Stimulated activated CD4-positive, alpha-beta T cell treated with anti-CD3 and anti-CD28 coated beads, Interleukin-15, amount 100 ng/mL, for 48 hours (primary cell): ENCODE results near the gene SLC35G2.
"Not testable (repeated sequence)": the region's sequence is repeated elsewhere in the genome, so short reads cannot be mapped to it uniquely, and the experiment has no call there.

ENCODE experiments used
- DNase-seq, 2 donors: peaks; one replicate each; pipeline ENCODE4 v3.0.0-alpha.2; 2020; ENCODE audit warnings: low read depth in 2 of 2

SLC35G2 gene

GRCh38 chr3:136818769-136819391, at the start of gene SLC35G2:
SLC35G2 (plus strand) TSS chr3:136819126; CDS start chr3:136854461, 35,335 bp downstream.
- DNase-seq, result peak in 1 of 2 donors; percentile 9

- DNase-seq, result no peak
Measured at GRCh38 chr3:136772709-136773108, 46.2 kb upstream of the SLC35G2 start.

DNA sequence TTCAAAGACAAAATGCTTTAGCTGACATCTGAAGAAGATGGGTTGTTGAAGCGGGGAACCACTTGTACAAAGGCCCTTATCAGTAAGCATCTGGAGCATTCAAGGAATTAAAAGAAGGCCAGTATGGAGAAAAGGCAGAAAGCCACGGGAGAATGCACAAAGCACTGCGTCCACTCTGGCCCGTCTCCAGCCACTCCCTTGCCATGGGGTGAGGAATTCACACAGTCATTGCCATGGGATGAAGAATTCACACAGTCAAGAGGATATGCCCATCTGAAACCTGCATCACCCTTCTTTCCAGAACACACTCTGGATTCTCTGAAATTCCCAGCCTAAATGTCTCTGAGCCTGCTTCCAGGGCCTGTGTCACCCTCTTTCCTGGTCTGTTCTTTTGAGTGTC, 40.1 kb upstream of the SLC35G2 start:
- DNase-seq, result no peak

DNA sequence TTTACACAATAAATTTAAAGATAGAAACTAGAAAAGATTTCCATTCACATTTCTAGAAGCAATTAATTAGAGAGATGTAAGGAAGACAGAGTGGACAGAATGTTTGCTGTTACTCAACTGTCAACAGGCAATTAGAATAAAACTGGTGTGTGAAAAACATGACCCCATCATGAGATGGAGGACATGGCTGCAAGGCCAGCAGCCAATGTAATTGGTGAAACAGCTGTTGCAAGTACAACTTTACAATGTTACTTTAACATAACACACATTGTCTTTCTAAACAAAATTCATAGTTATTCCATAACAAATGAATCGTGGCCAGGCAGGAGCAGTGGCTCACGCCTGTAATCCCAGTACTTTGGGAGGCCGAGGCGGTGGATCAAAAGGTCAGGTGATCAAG, 38.2 kb upstream of the SLC35G2 start:
- no peak for DNase-seq

GRCh38 chr3:136783708-136784191, 35.2 kb upstream of the SLC35G2 start:
- no peak for DNase-seq

DNA sequence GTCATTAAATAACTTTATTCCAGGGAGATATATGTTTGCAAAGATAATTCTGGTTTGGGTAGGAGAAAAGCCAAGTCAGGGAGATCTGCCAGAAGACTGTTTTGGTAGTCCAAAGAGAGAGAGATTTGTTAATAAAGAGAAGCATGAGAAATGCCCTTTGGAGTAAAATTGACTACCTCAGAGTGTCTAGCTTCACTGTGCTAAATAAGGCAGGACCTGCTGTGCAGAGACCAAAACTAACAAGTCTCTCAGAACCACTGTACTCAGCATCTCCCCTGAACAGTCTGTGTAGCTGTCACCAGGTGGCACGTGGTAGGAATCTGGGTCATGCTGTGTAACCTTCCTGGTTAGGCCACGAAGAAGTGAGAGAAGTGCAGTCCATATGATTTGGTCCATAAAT, 31.6 kb upstream of the SLC35G2 start:
- peak; percentile 0 to 5 for DNase-seq

DNA sequence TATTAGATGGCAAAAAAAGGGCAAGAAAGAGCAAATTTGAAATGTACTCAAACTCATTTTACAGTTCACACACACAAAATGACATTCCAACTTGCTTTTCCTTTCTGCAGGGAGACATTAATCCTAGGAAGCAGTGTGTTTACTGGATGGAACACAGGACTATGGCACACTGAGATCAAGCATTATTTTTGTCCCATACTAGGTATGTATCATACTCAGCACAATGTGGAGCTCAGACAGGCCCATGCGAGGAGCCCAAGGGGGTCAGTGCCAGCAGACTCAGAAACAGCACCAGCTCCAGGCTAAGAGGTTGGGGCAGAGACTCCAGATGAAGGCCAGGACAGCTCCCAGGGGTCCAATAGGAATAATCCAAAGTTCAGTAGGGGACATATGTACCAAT, 30.8 kb upstream of the SLC35G2 start:
- DNase-seq, result no peak

DNA sequence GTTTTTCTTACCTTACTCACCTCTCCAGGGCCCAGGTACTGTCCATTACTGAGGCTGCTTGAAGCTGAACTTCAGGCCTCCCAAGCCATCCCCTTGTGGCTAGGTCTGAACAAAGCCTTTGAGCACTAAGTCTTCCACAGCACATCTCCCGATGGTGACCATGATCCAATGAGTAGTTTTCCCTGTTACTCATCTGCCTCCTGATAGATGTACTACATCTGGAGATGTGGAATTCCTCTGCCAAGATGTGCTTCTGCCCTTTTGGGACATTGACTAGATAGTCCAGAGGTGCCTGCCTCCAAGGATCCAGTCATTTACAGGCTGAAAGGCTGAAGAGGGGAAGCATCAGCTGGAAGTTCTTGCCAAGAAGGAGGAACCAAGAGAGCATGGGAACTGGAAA, 28.9 kb upstream of the SLC35G2 start:
- no peak for DNase-seq

- no peak for DNase-seq
Measured at GRCh38 chr3:136790786-136791185, 28.1 kb upstream of the SLC35G2 start.

- DNase-seq, result no peak
Measured at GRCh38 chr3:136792556-136793330, 26.2 kb upstream of the SLC35G2 start.

DNA sequence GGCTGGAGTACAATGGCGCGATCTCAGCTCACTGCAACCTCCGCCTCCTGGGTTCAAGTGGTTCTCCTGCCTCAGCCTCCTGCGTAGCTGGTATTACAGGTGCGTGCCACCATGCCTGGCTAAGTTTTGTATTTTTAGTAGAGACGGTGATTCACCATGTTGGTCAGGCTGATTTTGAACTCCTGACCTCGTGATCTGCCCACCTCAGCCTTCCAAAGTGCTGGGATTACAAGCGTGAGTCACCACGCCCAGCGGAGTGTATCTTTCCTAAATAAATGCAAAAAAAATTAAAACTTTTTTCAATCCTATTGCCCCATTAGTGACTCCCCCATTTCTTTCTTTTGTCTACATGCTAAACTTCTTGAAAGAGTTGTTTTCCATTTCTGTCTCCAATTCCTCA, 17.8 kb upstream of the SLC35G2 start:
- DNase-seq, result not testable (repeated sequence)

DNA sequence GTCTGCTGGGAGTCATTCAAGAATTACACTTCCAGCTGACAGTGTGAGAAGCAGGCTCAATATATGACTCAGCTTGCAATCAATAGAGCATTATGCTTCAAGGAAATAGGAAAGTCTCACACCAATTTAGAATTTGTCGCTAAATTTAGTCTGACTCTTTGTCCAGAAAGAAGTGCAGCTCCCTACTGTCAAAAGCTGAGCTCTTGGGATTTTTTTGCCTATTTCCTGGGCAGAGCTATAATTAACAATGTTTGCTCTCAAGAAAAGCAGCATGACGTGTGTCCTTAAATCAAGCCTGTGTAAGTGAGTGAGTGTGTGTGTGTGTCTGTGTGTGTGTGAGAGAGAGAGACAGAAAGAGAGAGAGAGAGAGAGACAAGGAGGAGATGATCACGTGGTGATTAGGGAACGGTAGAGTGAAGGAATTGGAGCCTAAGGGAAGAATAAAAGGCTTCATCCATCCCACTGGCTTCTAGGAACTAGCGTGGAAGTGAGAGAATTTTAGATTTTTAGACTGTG, 16.4 kb upstream of the SLC35G2 start:
- no peak for DNase-seq

- DNase-seq, result no peak
Measured at GRCh38 chr3:136804141-136804540, 14.8 kb upstream of the SLC35G2 start.

GRCh38 chr3:136804813-136805212, 14.1 kb upstream of the SLC35G2 start:
- DNase-seq, result no peak

DNA sequence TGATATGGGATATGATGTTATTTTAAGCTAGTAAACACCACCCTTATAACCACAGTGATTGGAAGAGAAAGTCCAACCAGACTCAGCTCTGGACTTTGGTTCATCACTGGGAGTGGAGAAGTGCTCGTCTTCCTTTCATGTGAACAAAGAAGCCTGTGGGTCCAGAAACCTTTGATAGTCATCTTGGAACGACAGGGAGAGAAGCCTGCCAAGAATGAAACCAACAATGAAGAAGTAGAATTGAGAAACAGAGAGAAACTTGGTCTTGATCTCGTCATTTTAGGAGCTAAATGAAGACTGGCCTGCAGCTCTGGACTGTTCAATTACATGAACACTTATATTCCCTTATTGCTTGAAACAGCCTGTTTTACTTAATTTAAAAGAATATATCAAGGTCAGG, 13.1 kb upstream of the SLC35G2 start:
- DNase-seq, result no peak

DNA sequence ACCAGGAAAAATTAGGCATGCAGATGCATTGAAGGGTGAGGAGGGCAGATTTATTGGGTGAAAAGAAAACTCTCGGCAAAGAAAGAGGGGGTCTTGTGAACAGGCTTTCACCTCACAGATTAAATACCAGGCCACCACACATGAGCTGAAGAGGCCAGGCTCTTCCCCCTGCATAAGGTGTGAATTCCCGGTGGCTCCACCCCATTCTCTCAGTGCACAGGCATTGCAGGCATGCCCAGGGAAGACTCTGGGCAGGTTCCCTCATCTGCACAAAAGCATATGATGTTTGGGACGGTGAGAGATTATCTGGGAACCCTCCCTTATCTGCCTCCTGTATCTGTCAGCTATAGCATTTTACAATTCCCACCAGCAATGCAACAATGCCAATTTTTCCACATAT, 7.2 kb upstream of the SLC35G2 start:
- no peak for DNase-seq

- no peak for DNase-seq
Measured at GRCh38 chr3:136817448-136817847, 1.5 kb upstream of the SLC35G2 start.

DNA sequence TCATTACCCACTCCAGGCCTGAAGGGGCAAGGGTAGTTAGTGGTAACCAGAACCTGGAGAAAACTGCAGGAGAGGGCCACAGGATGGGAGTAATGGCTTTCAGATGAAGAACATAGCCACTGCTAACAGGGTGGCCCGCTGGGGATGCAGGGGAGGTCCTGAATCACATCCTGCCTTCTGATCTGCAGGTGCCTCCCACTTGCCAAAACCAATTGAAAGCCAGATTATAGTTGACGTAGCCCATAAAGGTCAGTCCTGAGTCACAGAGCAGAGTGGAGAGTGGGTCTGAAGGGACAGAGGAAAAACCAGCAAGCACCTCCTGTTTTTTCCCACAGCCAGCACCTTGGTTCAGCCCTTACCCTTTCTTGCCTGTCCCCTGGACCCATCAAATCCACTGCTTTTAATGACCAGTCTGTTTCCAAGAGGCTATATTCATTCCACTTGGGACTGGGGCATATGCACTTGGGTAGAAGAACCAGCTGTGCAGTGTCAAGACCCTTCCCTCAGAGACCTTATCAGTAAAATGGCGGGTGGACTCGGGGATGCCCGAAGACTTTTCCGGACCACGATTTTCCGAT, 646 bp upstream of the SLC35G2 start:
- peak; percentile 48 to 57 for DNase-seq

DNA sequence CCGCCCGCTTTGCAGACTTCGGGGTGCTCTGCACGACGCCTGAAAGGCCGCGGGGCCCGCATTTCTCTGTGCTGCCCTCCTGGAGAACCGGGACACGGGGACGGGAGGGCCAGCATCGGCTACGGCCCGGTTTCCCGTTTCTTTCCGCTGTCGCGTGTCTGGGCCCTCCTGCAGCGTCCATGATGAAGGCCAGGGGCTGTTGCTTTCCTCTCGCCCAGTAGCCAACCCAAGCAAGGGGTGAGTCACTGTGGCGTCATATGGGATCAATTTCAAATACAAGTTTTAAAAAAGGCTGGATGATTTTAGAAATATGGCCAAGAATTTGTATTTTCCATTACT, 435 bp downstream of the SLC35G2 start:
- peak in 1 of 2 donors; percentile 11 for DNase-seq

- no peak for DNase-seq
Measured at GRCh38 chr3:136819731-136820679, 1.1 kb downstream of the SLC35G2 start.

GRCh38 chr3:136831461-136831860, 12.5 kb downstream of the SLC35G2 start:
- no peak for DNase-seq
